ENCODE data around the gene KDM7A.

Gene KDM7A

GRCh38 chr7:140053812-140054539, 122.8 kb downstream of the KDM7A start:
- no peak for DNase-seq

GRCh38 chr7:140051820-140052219, 125.0 kb downstream of the KDM7A start:
- DNase-seq: no peak

- no peak for DNase-seq
These were observed 126.7 kb downstream of the KDM7A start for GRCh38 chr7:140050100-140050499.

GRCh38 chr7:140049339-140050024, 127.3 kb downstream of the KDM7A start:
- DNase-seq: no peak

GRCh38 chr7:140048989-140049338, 127.8 kb downstream of the KDM7A start:
- DNase-seq: no peak

GRCh38 chr7:140048138-140048537, 128.6 kb downstream of the KDM7A start:
- no peak for DNase-seq

GRCh38 chr7:140047197-140047596, 129.6 kb downstream of the KDM7A start:
- DNase-seq: no peak

GRCh38 chr7:140045697-140046096, 131.1 kb downstream of the KDM7A start:
- no peak for DNase-seq

GRCh38 chr7:140044251-140044650, 132.5 kb downstream of the KDM7A start:
- DNase-seq: no peak

GRCh38 chr7:140042386-140042670, 134.5 kb downstream of the KDM7A start:
- no peak for DNase-seq

GRCh38 chr7:140041659-140042385, 135.0 kb downstream of the KDM7A start:
- no peak for DNase-seq

GRCh38 chr7:140039896-140040295, 136.9 kb downstream of the KDM7A start:
- DNase-seq: no peak

- DNase-seq: no peak
These were observed 137.7 kb downstream of the KDM7A start for GRCh38 chr7:140039066-140039465.

GRCh38 chr7:140036224-140036962, 140.4 kb downstream of the KDM7A start:
- no peak for DNase-seq

GRCh38 chr7:140035400-140036223, 141.2 kb downstream of the KDM7A start:
- no peak for DNase-seq
